CD4-positive, alpha-beta T cell treated with Interferon gamma for 1 hour (primary cell): ENCODE results near the gene ACBD3.
"Not testable (repeated sequence)": the region's sequence is repeated elsewhere in the genome, so short reads cannot be mapped to it uniquely, and the experiment has no call there.

ENCODE experiments used
- DNase-seq: peaks from one replicate; pipeline ENCODE4 v3.0.0-alpha.2; 2020

Gene ACBD3

DNA sequence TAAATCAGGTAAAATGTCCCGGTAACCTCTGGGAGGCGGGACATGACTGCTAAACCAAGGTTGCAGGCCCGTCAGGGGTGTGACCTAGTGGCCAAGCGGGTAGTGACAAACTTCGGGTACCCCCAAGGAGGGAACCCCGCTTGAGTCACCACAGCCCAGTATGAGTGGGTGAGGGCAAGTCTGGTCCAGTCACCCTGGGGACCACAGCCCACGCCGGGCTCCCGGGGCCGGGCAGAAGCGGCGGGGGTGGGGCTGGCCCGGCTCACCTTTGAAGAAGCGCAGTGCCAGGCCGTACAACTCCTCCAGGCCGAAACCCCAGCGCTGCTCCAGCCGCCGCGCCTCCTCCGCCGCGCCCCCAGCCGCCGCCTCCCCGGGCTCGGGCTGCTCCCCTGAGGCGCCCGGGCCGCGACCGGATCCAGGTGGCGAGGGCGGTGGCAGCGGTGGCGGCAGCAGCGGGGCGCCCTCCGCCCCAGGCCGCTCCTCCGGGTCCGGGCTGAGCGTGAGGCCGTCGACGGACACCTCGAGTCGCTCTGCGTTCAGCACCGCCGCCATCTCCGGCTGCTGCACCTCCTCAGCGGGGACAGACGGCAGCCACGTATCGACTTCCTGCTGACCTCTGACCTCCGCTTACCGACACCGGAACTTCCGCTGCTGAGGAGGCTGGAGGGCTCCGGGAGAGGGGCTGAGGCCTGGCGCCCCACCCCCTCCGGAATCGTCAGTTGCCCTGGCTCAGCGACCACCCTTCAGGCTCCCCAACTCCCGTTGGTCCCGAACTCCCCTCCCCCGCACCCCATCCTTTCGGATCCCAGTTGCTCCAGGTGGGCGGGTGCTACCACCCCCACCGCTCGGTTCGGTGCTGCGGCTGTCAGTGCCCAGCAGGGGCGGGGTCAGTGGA, at the start of gene ACBD3:
Gene ACBD3 (minus strand): TSS at position 618 of the 895 bp plus-strand sequence. CDS start 66 bp downstream, at position 552.
- DNase-seq = peak; percentile 84

DNA sequence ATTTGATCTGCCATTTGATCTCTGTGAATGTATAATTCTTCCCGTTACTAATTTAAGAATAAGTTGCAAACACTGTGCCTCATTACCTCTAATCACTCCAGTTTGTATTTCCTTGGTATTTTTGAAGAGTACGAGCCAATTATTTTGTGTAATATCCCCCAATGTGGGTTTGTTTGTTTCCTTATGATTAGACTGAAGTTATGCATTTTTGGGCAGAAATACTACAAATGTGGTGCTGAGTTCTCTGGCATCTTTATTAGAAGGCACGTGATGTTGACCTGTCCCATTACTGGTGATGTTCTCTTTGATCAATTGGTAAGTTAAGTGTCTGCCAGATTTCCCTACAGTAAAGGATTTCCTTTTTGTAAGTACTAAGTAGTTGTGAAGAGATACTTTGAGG, 47.3 kb upstream of the ACBD3 start:
- no peak for DNase-seq

DNA sequence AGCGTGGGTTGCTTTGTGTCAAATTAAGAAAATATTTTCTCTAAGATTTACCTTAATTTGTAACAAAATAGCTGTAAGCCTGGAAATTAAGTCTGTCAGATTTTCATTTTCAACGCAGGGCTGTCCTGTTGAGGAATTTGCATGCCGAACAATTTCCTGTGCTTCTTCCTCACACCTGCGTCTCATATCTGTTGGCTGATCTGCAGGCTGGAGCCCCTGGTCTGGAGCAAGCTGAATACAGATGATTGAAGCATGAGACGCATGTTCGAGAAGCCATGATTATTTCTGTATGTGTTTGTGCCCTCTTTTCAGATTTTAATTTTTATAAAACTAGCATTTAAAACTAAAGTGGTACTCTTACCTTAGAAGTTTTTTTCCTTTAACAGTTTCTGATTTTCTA, 46.8 kb upstream of the ACBD3 start:
- no peak for DNase-seq

DNA sequence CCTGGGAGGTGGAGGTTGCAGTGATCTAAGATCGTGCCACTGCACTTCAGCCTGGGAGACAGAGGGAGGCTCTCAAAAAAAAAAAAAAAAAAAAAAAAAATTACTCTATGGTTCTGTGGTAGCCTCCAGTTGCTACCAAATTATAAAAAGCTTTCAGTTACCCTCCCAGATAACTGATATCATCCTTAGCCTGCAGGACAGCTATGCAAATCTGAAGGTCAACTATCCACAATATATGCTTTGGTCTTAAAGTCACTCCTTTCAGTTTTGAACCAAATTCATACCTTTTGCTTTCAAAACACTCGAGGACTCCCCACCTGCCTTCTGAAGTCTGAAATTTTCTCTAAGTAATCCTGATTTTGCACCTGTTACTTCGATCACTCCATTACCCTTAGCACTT, 40.1 kb upstream of the ACBD3 start:
- no peak for DNase-seq

DNA sequence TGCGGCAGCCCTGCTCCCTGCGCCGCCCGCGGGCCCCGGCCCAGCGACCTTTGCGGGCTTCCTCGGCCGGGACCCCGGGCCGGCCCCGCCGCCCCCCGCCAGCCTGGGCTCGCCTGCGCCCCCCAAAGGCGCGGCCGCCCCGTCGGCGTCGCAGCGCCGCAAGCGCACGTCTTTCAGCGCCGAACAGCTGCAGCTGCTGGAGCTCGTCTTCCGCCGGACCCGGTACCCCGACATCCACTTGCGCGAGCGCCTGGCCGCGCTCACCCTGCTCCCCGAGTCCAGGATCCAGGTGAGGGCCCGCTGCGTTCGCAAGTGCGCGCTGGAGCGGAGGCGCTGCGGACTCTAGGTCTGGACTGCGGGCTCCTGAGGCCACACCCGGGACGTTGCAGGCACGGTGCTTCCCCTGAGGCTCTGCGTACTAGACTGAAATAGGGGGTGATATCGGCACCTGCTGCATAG, 37.3 kb upstream of the ACBD3 start:
- DNase-seq = no peak

DNA sequence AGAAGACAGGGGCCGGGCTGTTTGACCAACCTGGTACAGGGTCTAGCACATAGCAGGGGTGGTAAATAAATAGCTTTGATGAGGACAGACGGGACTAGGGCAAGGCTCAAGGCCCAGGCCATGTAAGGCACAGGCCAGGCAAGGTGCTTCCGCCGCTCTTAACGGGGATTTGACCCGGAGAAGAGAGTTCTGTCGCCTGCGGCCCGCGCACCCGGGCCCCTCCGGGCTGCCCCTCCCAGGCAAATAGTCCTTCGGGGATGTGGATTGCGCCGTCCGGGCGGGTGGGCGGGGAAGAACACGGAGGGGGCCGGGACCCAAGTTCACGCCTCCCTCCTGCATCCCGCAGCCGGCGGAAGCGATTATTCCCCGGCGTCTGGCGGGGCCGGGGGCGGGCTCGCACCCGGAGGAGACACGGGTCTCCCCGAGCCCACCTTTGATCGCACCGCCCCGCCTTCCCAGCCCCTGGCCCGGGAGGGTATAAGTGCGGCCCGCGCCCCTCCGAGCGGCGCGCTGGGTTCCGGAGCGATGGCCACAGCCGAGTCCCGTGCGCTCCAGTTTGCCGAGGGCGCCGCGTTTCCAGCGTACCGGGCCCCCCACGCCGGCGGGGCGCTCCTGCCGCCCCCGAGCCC, 36.7 kb upstream of the ACBD3 start, which contains the start of gene MIXL1:
Gene MIXL1 (plus strand): TSS at position 508 of the 629 bp plus-strand sequence. CDS start 18 bp downstream, at position 526.
- DNase-seq = no peak

DNA sequence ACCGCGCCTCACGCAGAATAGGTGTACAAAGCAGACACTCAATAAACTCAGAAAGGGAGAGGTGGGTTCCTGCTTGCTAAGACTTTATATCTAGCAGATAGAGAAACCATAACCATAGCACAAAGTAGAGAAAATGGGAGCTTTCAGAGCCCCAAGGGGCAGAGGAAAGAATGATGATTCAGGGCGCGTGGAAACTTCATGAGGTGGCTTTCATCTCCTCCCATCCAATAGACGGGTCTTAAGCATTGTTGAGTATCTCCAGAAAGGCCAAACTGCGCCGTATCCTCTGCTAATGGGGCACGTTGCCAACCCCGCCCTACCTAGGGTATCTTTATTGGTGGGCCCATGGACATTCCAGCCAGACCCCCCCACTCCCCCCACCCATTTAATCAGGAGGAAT, 36.1 kb upstream of the ACBD3 start:
- DNase-seq = no peak

DNA sequence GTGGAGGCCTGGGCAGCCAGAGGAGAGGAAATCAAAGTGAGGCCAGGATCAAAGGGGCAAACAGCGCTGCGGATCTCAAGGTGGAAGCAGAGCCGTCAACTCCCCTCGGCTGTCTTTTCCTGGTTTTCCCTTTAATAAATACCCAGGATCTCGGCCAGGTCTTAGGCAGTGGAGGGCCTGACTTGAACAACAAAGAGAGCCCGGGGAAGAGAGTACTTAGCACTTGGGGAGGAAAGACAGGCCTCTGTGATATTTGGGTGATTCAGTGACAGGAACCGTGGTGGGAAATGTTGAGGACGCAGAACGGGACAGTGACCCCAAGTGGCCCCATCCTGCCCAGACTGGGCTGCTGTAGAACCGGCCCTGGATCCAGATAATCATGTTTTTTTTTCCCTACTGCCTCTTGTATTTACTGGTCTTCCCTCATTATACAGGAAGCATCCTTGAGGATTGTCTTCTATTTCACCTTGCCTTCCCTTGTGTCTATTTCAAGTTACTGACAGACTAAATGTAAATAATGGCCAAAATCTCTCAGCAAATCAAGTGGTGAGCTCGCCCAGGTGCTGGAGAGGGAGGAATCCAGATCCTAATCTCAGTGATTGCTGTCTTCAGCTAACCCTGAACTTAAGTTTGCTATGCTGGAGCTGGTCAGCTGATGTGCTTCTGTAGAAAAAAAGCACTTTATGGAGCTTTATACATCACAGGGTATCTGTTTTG, 34.1 kb upstream of the ACBD3 start:
- DNase-seq = no peak

DNA sequence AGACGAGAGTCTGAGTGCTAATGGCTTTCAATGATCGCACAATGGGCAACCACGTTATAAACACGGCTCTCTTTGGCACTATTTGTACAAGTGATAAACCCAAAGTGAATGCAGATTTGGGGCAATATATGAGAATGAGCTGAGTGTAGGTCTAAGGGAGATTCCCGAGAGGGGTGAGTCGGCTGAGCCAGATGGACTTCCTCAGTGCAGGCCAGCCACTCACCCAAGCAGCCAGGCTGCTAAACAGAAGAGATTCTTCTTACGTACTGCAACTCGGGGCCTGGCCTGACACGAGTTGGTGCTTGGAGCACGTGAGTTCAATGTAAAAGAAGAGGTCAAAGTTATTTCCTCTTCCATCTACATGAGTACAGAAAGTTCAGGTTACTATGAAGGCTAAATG, 30.7 kb upstream of the ACBD3 start:
- DNase-seq = no peak

DNA sequence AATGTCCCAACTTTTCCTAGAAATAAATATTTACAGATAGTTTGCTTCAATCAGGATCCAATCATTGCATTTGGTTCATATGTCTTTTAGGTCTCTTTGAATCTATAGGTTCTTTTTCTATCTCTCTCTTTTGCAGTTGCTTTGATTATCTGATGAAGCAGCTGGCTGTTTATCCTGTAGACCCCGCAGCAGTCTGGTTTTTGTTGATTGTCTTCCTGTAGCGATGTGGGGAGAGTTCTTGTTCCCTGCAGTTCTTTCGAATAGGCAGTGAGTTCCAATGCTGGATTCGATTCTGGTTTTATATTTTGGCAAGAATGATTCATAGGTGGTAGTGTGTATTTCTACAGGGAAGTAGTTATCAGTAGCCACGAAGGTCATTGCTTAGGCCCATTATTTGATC, 29.5 kb upstream of the ACBD3 start:
- DNase-seq = no peak

DNA sequence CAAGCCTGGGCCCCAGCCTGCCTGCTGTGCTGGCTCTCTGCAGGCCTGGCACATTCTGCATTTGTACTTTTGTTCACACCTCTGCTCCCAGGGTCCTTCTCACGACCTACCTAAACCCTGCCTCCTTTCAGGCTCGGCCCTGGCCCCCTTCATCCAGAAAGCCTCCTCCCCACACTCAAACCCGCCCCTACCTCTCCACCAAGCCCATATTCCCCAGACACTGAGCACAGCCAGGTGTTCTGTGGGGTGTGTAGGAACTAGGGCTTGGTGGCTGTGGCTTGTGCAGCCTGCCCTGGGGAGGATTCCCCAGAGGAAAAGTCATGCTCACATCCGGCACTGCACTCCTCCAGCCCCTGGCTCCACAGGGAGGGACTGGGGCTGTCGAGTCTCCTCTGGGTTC, 28.7 kb upstream of the ACBD3 start:
- DNase-seq = no peak

DNA sequence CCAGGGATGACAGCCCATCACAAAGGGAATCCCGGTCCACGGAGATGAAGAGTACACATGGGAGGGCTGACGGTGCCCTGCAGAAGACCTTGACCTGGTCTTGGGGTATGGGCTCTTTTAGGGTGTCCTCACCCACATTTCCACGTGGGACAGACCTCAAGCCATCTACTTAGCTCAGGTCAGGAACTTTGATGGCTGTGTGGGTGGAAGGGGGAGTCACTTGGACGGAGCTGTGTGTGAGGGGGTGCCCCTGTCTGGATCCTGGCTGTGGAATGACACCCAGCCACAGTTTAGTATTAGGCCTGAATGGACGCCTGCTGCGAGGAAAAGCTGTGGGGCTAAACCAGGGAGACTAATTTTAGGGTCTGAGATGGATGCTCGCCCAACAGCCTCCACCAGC, 26.0 kb upstream of the ACBD3 start:
- DNase-seq = no peak

DNA sequence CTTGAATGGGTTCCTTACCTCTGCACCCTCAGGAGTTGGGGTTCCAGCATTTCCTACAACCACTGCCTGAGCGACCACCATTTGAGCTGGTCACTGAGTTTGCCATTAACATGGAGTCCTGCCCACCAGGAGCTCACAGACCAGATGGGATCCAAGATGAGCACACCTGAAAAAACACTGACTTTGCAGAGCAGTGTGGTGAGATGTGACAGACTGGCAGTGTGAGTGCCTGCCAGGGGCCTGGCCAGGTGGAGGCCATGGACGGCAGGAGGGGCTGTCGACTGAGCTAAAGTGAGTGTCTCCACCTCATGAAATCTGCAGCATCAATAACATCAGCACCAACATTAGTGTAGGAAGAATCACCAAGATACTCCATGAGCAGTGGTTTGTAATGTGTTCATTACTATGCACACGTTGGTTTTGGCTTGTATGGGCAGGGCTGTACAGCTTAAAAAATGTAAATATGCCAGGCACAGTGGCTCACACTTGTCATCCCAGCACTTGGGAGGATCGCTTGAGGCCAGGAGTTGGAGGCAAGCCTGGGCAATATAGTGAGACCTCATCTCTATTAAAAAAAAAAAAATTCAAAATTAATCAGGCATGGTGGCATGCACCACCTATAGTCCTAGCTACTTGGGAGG, 24.8 kb upstream of the ACBD3 start:
- DNase-seq = no peak

DNA sequence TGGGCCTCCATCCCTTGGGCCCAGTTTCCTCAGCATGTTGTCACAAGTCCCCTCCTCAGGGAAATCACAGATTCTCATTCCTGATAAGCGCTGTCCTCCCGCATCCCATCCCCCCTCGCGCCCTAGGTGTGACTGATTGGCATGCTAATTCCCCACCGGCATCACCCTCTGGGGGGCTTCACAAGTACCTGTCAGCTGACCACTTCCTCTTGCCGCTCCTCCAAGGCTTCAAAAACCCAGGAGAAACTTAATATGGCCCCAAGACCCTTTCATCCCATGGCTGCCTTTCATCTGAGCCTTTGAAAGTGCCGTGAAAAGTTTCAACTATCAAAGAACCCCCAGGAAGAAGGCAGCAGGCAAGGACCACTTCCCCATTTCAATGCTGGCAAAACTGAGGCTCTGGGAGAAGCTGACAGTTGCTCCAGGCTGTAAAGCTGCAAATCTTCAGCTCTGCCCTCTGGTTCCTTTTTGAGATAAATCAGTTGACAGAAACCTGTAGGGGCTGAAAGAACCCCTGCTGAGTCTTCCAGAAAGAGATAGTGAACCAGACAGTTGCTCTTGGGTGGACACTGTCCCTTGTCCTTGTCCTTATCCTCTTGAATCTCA, 24.1 kb upstream of the ACBD3 start:
- no peak for DNase-seq

DNA sequence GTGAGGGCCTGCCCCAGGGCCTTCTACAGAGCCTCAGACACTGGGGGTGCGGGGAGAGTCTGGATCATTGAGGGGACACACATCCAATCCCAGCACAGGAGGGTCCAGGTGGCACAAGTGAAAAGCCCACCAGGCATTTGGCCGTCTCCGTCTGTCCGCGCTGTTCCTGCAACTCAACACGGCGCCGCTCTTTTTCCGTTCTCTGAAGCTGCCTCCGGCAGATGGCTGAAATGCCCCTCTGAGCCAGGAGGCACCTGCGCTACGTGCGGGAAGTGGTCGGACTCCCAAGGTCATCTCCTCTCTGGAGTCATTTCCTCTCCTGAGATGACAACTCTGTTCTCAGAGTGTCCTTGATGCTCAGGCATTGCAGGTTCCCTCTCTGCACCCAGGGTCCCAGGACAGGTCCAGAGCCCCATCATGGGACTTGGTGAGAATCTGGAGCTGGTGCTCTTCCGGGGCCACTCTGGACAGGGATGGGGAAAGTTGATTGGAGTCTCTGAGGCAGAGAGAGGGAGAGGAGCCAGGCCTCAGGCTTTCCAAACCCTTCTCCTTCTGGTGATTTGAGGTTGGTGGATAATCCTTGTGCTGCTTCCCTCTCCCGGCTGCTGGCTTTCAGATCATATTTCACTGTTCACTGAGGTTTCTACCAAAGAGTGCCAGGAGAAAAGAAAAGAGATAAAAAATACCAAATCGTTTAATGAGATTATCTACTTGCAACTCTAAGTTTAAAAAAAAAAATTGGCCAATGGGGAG, 22.9 kb upstream of the ACBD3 start:
- no peak for DNase-seq

DNA sequence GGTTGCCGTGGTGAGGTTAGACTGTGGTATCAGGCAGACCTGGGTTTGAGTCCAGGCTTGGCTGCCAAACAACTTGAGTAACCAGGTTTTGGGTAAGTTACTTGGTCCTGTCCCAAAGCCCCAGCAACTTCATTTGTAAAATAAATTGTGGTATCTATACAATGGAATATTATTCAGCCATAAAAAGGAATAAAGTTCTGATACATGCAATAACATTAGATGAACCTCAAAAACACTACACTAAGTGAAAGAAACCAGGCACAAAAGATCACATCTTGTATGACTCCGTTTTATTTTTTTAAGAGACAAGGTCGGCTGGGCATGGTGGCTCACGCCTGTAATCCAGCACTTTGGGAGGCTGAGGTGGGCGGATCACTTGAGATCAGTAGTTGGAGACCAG, 20.5 kb upstream of the ACBD3 start:
- DNase-seq = no peak

DNA sequence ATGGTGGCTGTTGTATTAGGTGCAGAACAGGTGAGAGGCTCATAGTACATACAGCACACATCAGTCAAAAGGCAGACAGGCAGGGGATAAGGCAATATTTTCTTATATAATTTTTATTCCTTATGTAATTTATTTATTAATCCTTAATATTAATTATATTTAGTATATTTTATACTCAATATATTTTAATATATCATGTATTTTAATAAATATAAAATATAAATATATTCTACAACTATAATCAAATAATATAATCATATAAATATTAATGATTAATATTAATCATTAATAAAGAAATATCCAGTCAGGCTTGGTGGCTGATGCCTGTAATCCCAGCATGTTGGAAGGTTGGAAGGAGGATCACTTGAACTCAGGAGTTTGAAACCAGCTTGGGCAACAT, 17.7 kb upstream of the ACBD3 start:
- DNase-seq = no peak

DNA sequence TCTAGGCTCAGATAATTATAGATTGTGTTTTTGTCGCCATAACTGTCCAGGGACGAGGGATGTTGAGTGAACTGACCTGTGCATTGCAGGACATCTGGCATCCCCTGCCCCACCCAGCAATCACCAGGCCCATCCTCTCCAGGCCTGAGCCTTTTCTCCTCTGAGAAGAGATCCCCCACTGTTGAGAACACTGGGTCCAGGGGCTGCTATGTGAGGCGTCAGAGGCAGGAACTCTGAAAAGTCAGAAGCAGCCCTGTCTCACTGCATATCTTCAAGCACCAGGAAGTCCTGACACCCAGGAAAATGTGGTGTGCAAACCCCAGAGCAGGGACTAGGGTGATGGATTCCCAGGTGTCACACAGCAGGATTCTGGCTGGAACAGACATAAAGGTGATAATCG, 17.1 kb upstream of the ACBD3 start:
- no peak for DNase-seq

DNA sequence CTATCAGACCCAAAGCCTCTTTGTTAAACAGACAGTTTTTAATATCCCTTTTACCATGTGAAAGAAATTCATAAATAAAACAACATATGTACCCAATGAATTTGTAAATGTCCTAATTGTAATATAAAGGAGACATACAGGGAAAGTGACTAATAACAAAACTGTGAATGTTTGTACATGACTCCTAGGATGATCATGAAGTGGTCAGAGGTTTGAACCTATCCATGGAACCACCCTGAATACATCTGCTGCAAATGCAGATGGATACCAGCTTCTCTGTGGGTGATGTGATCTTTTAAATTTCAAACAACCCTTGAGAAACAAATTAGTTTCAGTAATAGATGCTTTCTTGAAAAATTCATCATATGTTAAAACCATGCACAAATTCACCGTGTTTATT, 16.7 kb upstream of the ACBD3 start:
- DNase-seq = no peak

DNA sequence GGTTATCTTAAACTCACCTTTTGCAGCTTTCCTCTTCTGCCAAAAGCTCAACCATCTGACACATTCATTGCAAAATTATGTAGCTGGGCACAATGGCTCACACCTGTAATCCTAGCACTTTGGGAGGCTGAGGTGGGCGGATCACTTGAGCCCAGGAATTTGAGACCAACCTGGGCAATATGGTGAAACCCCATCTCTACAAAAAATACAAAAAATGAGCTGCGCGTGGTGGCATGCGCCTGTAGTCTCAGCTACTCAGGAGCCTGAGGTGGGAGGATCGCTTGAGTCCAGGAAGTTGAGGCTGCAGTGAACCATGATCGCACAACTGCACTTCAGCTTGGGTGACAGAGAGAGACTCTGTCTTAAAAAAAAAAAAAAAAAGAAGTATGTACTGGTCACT, 16.1 kb upstream of the ACBD3 start:
- DNase-seq = not testable (repeated sequence)

DNA sequence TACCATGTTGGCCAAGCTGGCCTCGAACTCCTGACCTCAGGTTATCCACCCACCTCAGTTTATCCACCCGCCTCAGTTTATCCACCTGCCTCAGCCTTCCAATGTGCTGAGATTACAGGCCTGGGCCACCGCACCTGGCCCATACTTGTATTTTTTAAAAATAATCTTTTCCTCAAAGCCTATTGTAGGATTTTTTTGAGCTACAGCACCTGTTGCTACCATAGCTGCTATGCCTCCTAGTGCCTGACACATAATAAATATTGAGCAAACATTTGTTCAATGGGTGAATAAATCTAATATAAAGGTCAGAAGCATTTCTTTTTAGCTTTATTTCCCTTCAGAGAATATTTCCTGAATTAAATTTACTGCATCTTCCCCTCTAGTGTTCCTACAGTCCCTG, 15.7 kb upstream of the ACBD3 start:
- DNase-seq = no peak

DNA sequence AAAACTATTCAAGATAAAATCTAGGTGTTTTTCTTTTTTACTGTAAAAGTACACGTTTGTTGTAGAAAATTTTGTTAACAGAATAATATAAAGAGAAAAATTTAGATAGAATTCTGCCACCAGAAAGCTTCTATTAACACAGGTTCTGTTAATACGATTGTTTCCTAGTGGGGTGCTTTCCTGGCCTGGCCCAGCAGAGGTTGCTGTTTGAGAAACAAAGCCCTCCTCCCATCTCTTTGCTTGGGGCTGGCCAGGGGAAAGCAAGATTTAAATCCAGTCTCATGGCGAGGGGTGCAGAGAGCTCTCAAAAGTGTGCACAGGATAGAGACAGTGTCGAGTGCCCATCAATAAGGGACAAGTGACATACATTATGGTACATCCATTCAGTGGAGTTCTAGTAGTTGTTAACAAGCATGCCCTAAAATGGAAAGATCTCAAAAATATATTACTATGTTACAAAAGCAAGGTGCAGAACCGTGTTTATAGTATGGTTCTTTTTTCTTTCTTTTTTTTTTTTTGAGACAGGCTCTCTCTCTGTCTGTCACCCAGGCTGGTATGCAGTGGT, 14.6 kb upstream of the ACBD3 start:
- DNase-seq = no peak
